ENCODE results near the gene IFNAR2.

The IFNAR2 gene

GRCh38 chr21:33278721-33279120 is 49.0 kb downstream of the IFNAR2 start:
- Histone ChIP-seq H3K36me3 (ENCODE audit: control insufficient read depth, low read depth, low read length) (no peaks in the 10 kb centered on the region), H3K9me3 (ENCODE audit: control insufficient read depth, low read depth, low read length) (peaks cover 5% of the 10 kb centered on the region), H3K27me3 (ENCODE audit: control insufficient read depth, insufficient read depth, low read length) (no peaks in the 10 kb centered on the region), H3K9ac (ENCODE audit: low read length) (no peak overlapping the region), H3K27ac (ENCODE audit: low read length) (no peak overlapping the region), H3K4me1 (ENCODE audit: control insufficient read depth, low read depth, low read length) (no peaks in the 10 kb centered on the region), H3K4me3 (ENCODE audit: low read length) (no peak overlapping the region)

- H3K36me3 ChIP-seq (ENCODE audit: control insufficient read depth, low read depth, low read length) = no peaks in the 10 kb centered on the region
- no peak overlapping the region for H3K27ac ChIP-seq (ENCODE audit: low read length)
- H3K9me3 ChIP-seq (ENCODE audit: control insufficient read depth, low read depth, low read length) = peaks cover 5% of the 10 kb centered on the region
- H3K27me3 ChIP-seq (ENCODE audit: control insufficient read depth, insufficient read depth, low read length) = no peaks in the 10 kb centered on the region
- no peak overlapping the region for H3K4me3 ChIP-seq (ENCODE audit: low read length)
- H3K9ac ChIP-seq (ENCODE audit: low read length) = no peak overlapping the region
- H3K4me1 ChIP-seq (ENCODE audit: control insufficient read depth, low read depth, low read length) = no peaks in the 10 kb centered on the region
Measured at GRCh38 chr21:33279330-33279820, 49.6 kb downstream of the IFNAR2 start.
